Tibial nerve (tissue), 4 donors: ENCODE data around the gene NCAPD3.

Experiments
- CTCF ChIP-seq, 5 experiments: fragments of 200-600 bp in 3 of 5; fragments of 450-650 bp in 2 of 5; sonication (generic) in 3 of 5; IDR thresholded peaks; one replicate each; pipeline ENCODE4 v1.5.1; 2016 to 2019; ENCODE audit warnings: antibody characterized with exemption in 5 of 5, mild to moderate bottlenecking in 3 of 5, moderate library complexity in 2 of 5
- EP300 ChIP-seq, 2 donors: sonication (generic); formaldehyde crosslinking; IDR thresholded peaks; one replicate each; pipeline ENCODE4 v1.6.1; 2017; ENCODE audit warnings: antibody characterized with exemption in 2 of 2, mild to moderate bottlenecking in 1 of 2
- POLR2A ChIP-seq, 2 donors: fragments of 450-650 bp; IDR thresholded peaks; one replicate each; pipeline ENCODE4 v1.6.1; 2017; ENCODE audit warnings: antibody characterized with exemption in 2 of 2, mild to moderate bottlenecking in 2 of 2, moderate library complexity in 2 of 2

DNA sequence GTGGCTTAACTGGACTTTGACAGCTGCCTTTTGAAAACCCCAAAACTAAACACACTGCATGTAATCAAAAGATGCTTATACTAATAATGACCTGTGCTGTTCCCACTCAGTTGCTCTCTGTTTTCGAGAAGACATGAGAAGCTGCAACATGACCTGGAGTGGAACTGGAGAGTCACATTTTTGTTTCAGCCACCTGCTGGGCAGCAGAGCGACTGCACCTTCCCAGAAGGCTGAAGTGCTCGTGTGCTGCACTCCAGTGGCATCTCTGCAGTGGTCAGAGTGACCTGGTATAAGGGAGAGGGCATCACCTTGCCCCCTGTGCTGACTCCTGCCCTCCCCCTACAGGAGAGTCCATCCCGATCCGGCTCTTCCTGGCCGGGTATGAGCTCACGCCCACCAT lies 20.8 kb upstream of the NCAPD3 start:
- peak in 1 of 5 experiments; percentile 11 for TF ChIP-seq CTCF (IDR thresholded peaks at IDR 0.05)
- no peak for TF ChIP-seq POLR2A (IDR thresholded peaks at IDR 0.05)
- no peak for TF ChIP-seq EP300 (IDR thresholded peaks at IDR 0.05)
